H1 (cell line): ENCODE measurements around the gene E2F1. TPM values are rescaled to one million over a fixed set of nuclear protein-coding genes. Genes with fewer than 3 reads are reported as not detected.

Experiments used
- CTCF ChIA-PET: fragments of 300-600 bp; sonication (Branson Sonifier 250); formaldehyde crosslinking; loops from one replicate; lab custom pipeline; 2021; ENCODE audit not compliant: partially characterized antibody; lab: Charles Lee
- POLR2A ChIA-PET: fragments of 300-600 bp; sonication (Branson Sonifier 250); formaldehyde crosslinking; loops from one replicate; lab custom pipeline; 2021; ENCODE audit warnings: inconsistent platforms; ENCODE audit not compliant: partially characterized antibody; lab: Charles Lee
- DNase-seq, 2 experiments: peaks; one replicate each; pipeline versions ENCODE4 v3.0.0 to v3.0.0-alpha.2; 2010 to 2022; ENCODE audit warnings: low spot score in 2 of 2, low read depth in 1 of 2, mixed read lengths in 1 of 2
- FAIRE-seq: peaks from 2 replicates; lab custom pipeline; 2011; peaks lifted over from hg19 to GRCh38; lab: Jason Lieb, UNC
- H2AFZ ChIP-seq: 2 replicates; pipeline ENCODE4 v1.8.1; 2012; ENCODE audit warnings: low read length, inconsistent platforms
- H2AK5ac ChIP-seq: 2 replicates; pipeline ENCODE4 v1.6.1; 2013; ENCODE audit warnings: low read depth, low read length
- H2BK120ac ChIP-seq: replicated peaks from 2 replicates; pipeline ENCODE3; 2013; ENCODE audit warnings: low read depth, low read length, inconsistent platforms
- H2BK12ac ChIP-seq: 2 replicates; pipeline ENCODE4 v1.6.1; 2013; ENCODE audit warnings: low read depth, low read length
- H2BK15ac ChIP-seq: 2 replicates; pipeline ENCODE4 v1.6.1; 2013; ENCODE audit warnings: low read length
- H2BK20ac ChIP-seq: 2 replicates; pipeline ENCODE4 v1.6.1; 2013; ENCODE audit warnings: low read length
- H2BK5ac ChIP-seq: 2 replicates; pipeline ENCODE4 v1.6.1; 2013; ENCODE audit warnings: low read depth, low read length
- H3K14ac ChIP-seq: 2 replicates; pipeline ENCODE4 v1.6.1; 2013; ENCODE audit warnings: inconsistent platforms; ENCODE audit not compliant: insufficient read length
- H3K18ac ChIP-seq: 2 replicates; pipeline ENCODE4 v1.6.1; 2013; ENCODE audit warnings: low read length; ENCODE audit errors: extremely low read depth
- H3K23ac ChIP-seq: 2 replicates; pipeline ENCODE4 v1.6.1; 2013; ENCODE audit warnings: inconsistent platforms; ENCODE audit not compliant: insufficient read length
- H3K23me2 ChIP-seq: 2 replicates; pipeline ENCODE4 v1.6.1; 2013; ENCODE audit warnings: low read depth, low read length
- H3K27ac ChIP-seq: 2 replicates; pipeline ENCODE4 v1.6.1; 2011; ENCODE audit warnings: low read depth, low read length, inconsistent platforms
- H3K27me3 ChIP-seq, 4 experiments: replicated peaks in 1 of 4; 1 replicate in 1 of 4; 2 replicates in 3 of 4; pipeline versions ENCODE4 v1.6.1 to v1.8.1; 2011 to 2013; ENCODE audit warnings: low read length in 3 of 4, mild to moderate bottlenecking in 3 of 4, inconsistent platforms in 2 of 4, mixed read lengths in 2 of 4, moderate library complexity in 1 of 4; ENCODE audit not compliant: control insufficient read depth in 3 of 4, insufficient read depth in 3 of 4; ENCODE audit errors: extremely low read depth in 1 of 4
- H3K36me3 ChIP-seq, 4 experiments: 2 replicates each; pipeline versions ENCODE4 v1.6.1 to v1.8.1; 2011 to 2013; ENCODE audit warnings: mild to moderate bottlenecking in 4 of 4, low read length in 3 of 4, moderate library complexity in 2 of 4, control low read depth in 1 of 4, inconsistent platforms in 1 of 4; ENCODE audit not compliant: insufficient read depth in 4 of 4, control insufficient read depth in 2 of 4
- H3K4ac ChIP-seq: replicated peaks from 2 replicates; pipeline ENCODE3; 2013; ENCODE audit warnings: low read length, low read depth, mixed read lengths, inconsistent platforms; ENCODE audit not compliant: insufficient read length
- H3K4me1 ChIP-seq, 4 experiments: replicated peaks in 1 of 4; 1 replicate in 1 of 4; 2 replicates in 3 of 4; pipeline versions ENCODE4 v1.6.1 to v1.8.1; 2011 to 2013; ENCODE audit warnings: low read length in 3 of 4, inconsistent platforms in 2 of 4, mixed read lengths in 1 of 4; ENCODE audit not compliant: insufficient read depth in 4 of 4, control insufficient read depth in 3 of 4
- H3K4me2 ChIP-seq, 2 experiments: 2 replicates each; pipeline versions ENCODE4 v1.6.1 to v1.8.1; 2011 to 2013; ENCODE audit warnings: low read depth in 2 of 2, low read length in 2 of 2, control low read depth in 1 of 2, inconsistent platforms in 1 of 2, mild to moderate bottlenecking in 1 of 2; ENCODE audit not compliant: insufficient read depth in 1 of 2
- H3K4me3 ChIP-seq, 4 experiments: fragments of 200-600, 300-600 bp in 1 of 4; sonication (generic), shearing (Covaris generic), sonication (Bioruptor Twin) in 1 of 4; 2 replicates each; pipeline versions ENCODE4 v1.5.1 to v1.8.1; 2011 to 2016; ENCODE audit warnings: low read length in 4 of 4, low read depth in 3 of 4, control low read depth in 2 of 4, inconsistent platforms in 2 of 4, mild to moderate bottlenecking in 2 of 4, mixed read lengths in 1 of 4, moderate library complexity in 1 of 4; ENCODE audit not compliant: insufficient read depth in 2 of 4; ENCODE audit errors: extremely low read depth in 1 of 4
- H3K56ac ChIP-seq: replicated peaks from 2 replicates; pipeline ENCODE3; 2013; ENCODE audit warnings: low read depth, mild to moderate bottlenecking, mixed read lengths, low read length, inconsistent platforms; ENCODE audit not compliant: insufficient read length
- H3K79me1 ChIP-seq: 2 replicates; pipeline ENCODE4 v1.6.1; 2013; ENCODE audit warnings: low read depth, low read length, control low read depth
- H3K79me2 ChIP-seq, 2 experiments: 2 replicates each; pipeline versions ENCODE4 v1.6.1 to v1.8.1; 2012 to 2013; ENCODE audit warnings: low read length in 2 of 2, mild to moderate bottlenecking in 2 of 2, inconsistent platforms in 1 of 2; ENCODE audit not compliant: insufficient read depth in 2 of 2, control insufficient read depth in 1 of 2
- H3K9ac ChIP-seq, 4 experiments: replicated peaks in 1 of 4; 1 replicate in 1 of 4; 2 replicates in 3 of 4; pipeline versions ENCODE4 v1.6.1 to v1.8.1; 2011 to 2013; ENCODE audit warnings: low read depth in 3 of 4, low read length in 3 of 4, control low read depth in 2 of 4, mild to moderate bottlenecking in 2 of 4, moderate library complexity in 2 of 4, inconsistent platforms in 1 of 4; ENCODE audit errors: extremely low read depth in 1 of 4
- H3K9me3 ChIP-seq, 2 experiments: 2 replicates each; pipeline versions ENCODE4 v1.6.1 to v1.8.1; 2012 to 2013; ENCODE audit warnings: mild to moderate bottlenecking in 2 of 2, moderate library complexity in 2 of 2, control low read depth in 1 of 2, inconsistent platforms in 1 of 2, low read depth in 1 of 2, low read length in 1 of 2, mixed read lengths in 1 of 2; ENCODE audit not compliant: insufficient read depth in 2 of 2
- H4K20me1 ChIP-seq, 2 experiments: replicated peaks in 1 of 2; 2 replicates each; pipeline versions ENCODE3 to v1.8.1; 2011 to 2013; ENCODE audit warnings: inconsistent platforms in 2 of 2, low read length in 2 of 2, mild to moderate bottlenecking in 1 of 2; ENCODE audit not compliant: insufficient read depth in 2 of 2, control insufficient read depth in 1 of 2
- H4K5ac ChIP-seq: 2 replicates; pipeline ENCODE4 v1.6.1; 2013; ENCODE audit warnings: low read length, low read depth, mixed read lengths, inconsistent platforms; ENCODE audit not compliant: insufficient read length
- H4K8ac ChIP-seq: 2 replicates; pipeline ENCODE4 v1.8.0; 2013; ENCODE audit warnings: mild to moderate bottlenecking, moderate library complexity, low read length, inconsistent platforms; ENCODE audit not compliant: insufficient read depth; ENCODE audit errors: extremely low read depth
- H4K91ac ChIP-seq: replicated peaks from 2 replicates; pipeline ENCODE3; 2013; ENCODE audit warnings: low read length, mixed read lengths, inconsistent platforms; ENCODE audit not compliant: insufficient read length
- ASH2L ChIP-seq: fragments of 200-600, 300-600 bp; sonication (generic); IDR thresholded peaks from one replicate; pipeline ENCODE4 v1.7.1; 2017; ENCODE audit warnings: low read length
- GABPA ChIP-seq: IDR thresholded peaks from 2 replicates; pipeline ENCODE4 v1.6.1; 2011; ENCODE audit warnings: mild to moderate bottlenecking, low read length, moderate library complexity, borderline replicate concordance; ENCODE audit not compliant: insufficient read depth
- JUN ChIP-seq: IDR thresholded peaks from 2 replicates; pipeline ENCODE4 v1.6.1; 2011; ENCODE audit warnings: low read depth, mild to moderate bottlenecking, improper control_type of control experiment, low read length
- KDM1A ChIP-seq: fragments of 200-600, 300-600 bp; sonication (generic); IDR thresholded peaks from 2 replicates; pipeline ENCODE4 v1.7.1; 2016; ENCODE audit warnings: mild to moderate bottlenecking, low read length, borderline replicate concordance
- KDM5A ChIP-seq: fragments of 200-600 bp; IDR thresholded peaks from 2 replicates; pipeline ENCODE4 v1.7.1; 2012; ENCODE audit warnings: mild to moderate bottlenecking, low read length, inconsistent platforms, mixed read lengths
- PHF8 ChIP-seq: fragments of 200-600 bp; sonication (generic); conservative IDR thresholded peaks from 2 replicates; pipeline ENCODE4 v1.7.1; 2012; ENCODE audit warnings: low read depth, mild to moderate bottlenecking, inconsistent platforms, low read length, moderate library complexity
- POLR2AphosphoS5 ChIP-seq: IDR thresholded peaks from 2 replicates; pipeline ENCODE4 v1.6.1; 2011; ENCODE audit warnings: low read depth, low read length
- POU5F1 ChIP-seq: IDR thresholded peaks from 2 replicates; pipeline ENCODE4 v1.6.1; 2011; ENCODE audit warnings: low read depth, mild to moderate bottlenecking, low read length, moderate library complexity
- RFX5 ChIP-seq: IDR thresholded peaks from 2 replicates; pipeline ENCODE4 v1.6.1; 2011; ENCODE audit warnings: low read depth, low read length, improper control_type of control experiment, borderline replicate concordance
- SAP30 ChIP-seq: fragments of 300-600 bp; sonication (generic); IDR thresholded peaks from 2 replicates; pipeline ENCODE4 v1.7.1; 2012; ENCODE audit warnings: low read length, moderate library complexity, mild to moderate bottlenecking, inconsistent platforms; ENCODE audit not compliant: insufficient read depth, insufficient replicate concordance
- SIX5 ChIP-seq: IDR thresholded peaks from 2 replicates; pipeline ENCODE4 v1.6.1; 2011; ENCODE audit warnings: mild to moderate bottlenecking, low read depth, low read length
- SP1 ChIP-seq: IDR thresholded peaks from 2 replicates; pipeline ENCODE4 v1.6.1; 2011; ENCODE audit warnings: low read depth, low read length
- SP2 ChIP-seq: IDR thresholded peaks from 2 replicates; pipeline ENCODE4 v1.6.1; 2012; ENCODE audit warnings: mild to moderate bottlenecking, low read length, inconsistent platforms
- SRF ChIP-seq: IDR thresholded peaks from 2 replicates; pipeline ENCODE4 v1.6.1; 2011; ENCODE audit warnings: mild to moderate bottlenecking, low read depth, low read length, moderate library complexity
- ZNF274 ChIP-seq: IDR thresholded peaks from 2 replicates; pipeline ENCODE4 v1.7.0; 2012; ENCODE audit warnings: low read length, borderline replicate concordance; ENCODE audit errors: extremely low read depth
- WGBS, 2 experiments: shearing (Covaris generic) in 1 of 2; methylation state at CpG; one replicate each; pipeline versions ENCODE4 v1.1.6 to v1.1.7; 2013 to 2015; ENCODE audit warnings: low lambda C conversion rate in 2 of 2, mixed read lengths in 2 of 2, inconsistent platforms in 1 of 2, low coverage in 1 of 2, missing lambda C conversion rate in 1 of 2; ENCODE audit not compliant: insufficient replicate concordance in 2 of 2, insufficient coverage in 1 of 2, insufficient read length in 1 of 2; ENCODE audit errors: extremely low coverage in 1 of 2, missing lambda C conversion rate in 1 of 2; 5-methylcytosine and 5-hydroxymethylcytosine counted together
- polyA plus RNA-seq, 7 experiments: library from polyadenylated mRNA; depleted of rRNA in 3 of 7; stranded (reverse) in 5 of 7; unstranded in 2 of 7; fragments of >200 nt in 5 of 7; fragments of 200-250 nt in 2 of 7; gene quantifications; 1 replicate in 5 of 7; 2 replicates in 1 of 7; 4 replicates in 1 of 7; pipeline versions ENCODE4 v1.2.1 to v1.2.3, GENCODE V29; 2011 to 2013; ENCODE audit warnings: missing spikeins in 2 of 7, mixed read lengths in 2 of 7
- total RNA-seq: library from RNA; stranded (reverse); fragmentation: NEBNext Ultra II Directional; extraction: Animal tissue kit (Norgen Biotek cat#: 25700); gene quantifications from 2 replicates; pipeline ENCODE4 v1.2.1, GENCODE V29; 2021

The E2F1 gene
- total and polyA plus RNA-seq, 2 of the 8 experiments (the other 6 are each of a cell fraction or from before 2014, with no cell fraction given) = 33.4 to 35.8 TPM

GRCh38 chr20:33655164-33655563 is 31.0 kb downstream of the E2F1 start:
- Histone ChIP-seq H2BK5ac (no peak overlapping the region), H2BK120ac (no peak overlapping the region), H3K9me3 (no peaks in the 10 kb centered on the region), H3K4me1 (peaks cover 0 to 11% (median 1%) of the 10 kb centered on the region in 4 experiments; a peak in 4 of 7 replicates), H3K27me3 (no peaks in the 10 kb centered on the region), H2BK15ac (no peak overlapping the region), H2AFZ (no peak overlapping the region), H4K20me1 (no peaks in the 10 kb centered on the region), H4K91ac (no peak overlapping the region), H3K56ac (no peak overlapping the region), H3K27ac (no peak overlapping the region), H3K79me2 (no peaks in the 10 kb centered on the region), H2BK12ac (no peak overlapping the region), H3K4me2 (no peak overlapping the region), H3K9ac (no peak overlapping the region), H2BK20ac (no peak overlapping the region), H3K79me1 (no peaks in the 10 kb centered on the region), H3K4ac (no peak overlapping the region), H3K14ac (no peak overlapping the region), H4K5ac (no peak overlapping the region), H3K36me3 (peaks cover 0 to 11% (median 0%) of the 10 kb centered on the region in 4 experiments; a peak in 2 of 8 replicates), H3K4me3 (no peak overlapping the region), H3K23ac (no peak overlapping the region), H2AK5ac (no peak overlapping the region), H3K18ac (no peak overlapping the region), H3K23me2 (no peaks in the 10 kb centered on the region), H4K8ac (no peak overlapping the region)
- no peak for FAIRE-seq
- ChIA-PET CTCF (interaction anchor here (0.8 to 5.0 kb wide), 6 partner anchors 10 to 198 kb away, joined by 3 to 31 read pairs (median 5); partner anchors contain the start of gene ACTL10), POLR2A (interaction anchor here (1.2 to 4.7 kb wide), 2 partner anchors 11 to 16 kb away, joined by 5 to 63 read pairs; partner anchors contain the start of gene ACTL10)
- DNase-seq = no peak
- 87% methylated on average over 4 of the region's 4 CpGs; no CpG with 5 or more reads in 1 of the 2 experiments for WGBS, 2 experiments
- TF ChIP-seq KDM5A = no peak
- no peak for TF ChIP-seq JUN
- TF ChIP-seq ASH2L = no peak
- TF ChIP-seq SP2 = no peak
- no peak for TF ChIP-seq POLR2AphosphoS5
- TF ChIP-seq POU5F1 = no peak
- no peak for TF ChIP-seq PHF8
- no peak for TF ChIP-seq KDM1A
- TF ChIP-seq RFX5 = no peak
- no peak for TF ChIP-seq SP1
- TF ChIP-seq ZNF274 = no peak
- no peak for TF ChIP-seq GABPA
- TF ChIP-seq SIX5 = no peak
- no peak for TF ChIP-seq SRF
- TF ChIP-seq SAP30 = no peak
